SK-N-SH (cell line): Measurements from ENCODE around the gene METTL9. TPM values are rescaled to one million over a fixed set of nuclear protein-coding genes. Genes with fewer than 3 reads are reported as not detected.
"Not testable (repeated sequence)": the region's sequence is repeated elsewhere in the genome, so short reads cannot be mapped to it uniquely, and the experiment has no call there.

Experiments used
- CTCF ChIA-PET: fragments of 300-600, 350-600 bp; formaldehyde crosslinking; extraction: SDS; loops from one replicate; lab custom pipeline; 2021; lab: Yijun Ruan, JAX
- POLR2A ChIA-PET: fragments of 350-600 bp; sonication (Branson Sonifier 250); formaldehyde crosslinking; extraction: SDS; loops from one replicate; lab custom pipeline; 2020; ENCODE audit warnings: antibody characterized with exemption, inconsistent platforms; lab: Yijun Ruan, JAX
- DNase-seq: peaks from one replicate; pipeline ENCODE4 v3.0.0; 2012
- H2AFZ ChIP-seq: fragments of 200-600 bp; sonication (generic); 2 replicates; pipeline ENCODE4 v1.8.1; 2016; ENCODE audit warnings: antibody characterized with exemption, mild to moderate bottlenecking, low read depth
- H3F3A ChIP-seq: fragments of 200-600 bp; sonication (generic); replicated peaks from 2 replicates; pipeline ENCODE3; 2016; ENCODE audit warnings: antibody characterized with exemption, mild to moderate bottlenecking; ENCODE audit not compliant: insufficient read depth
- H3K27ac ChIP-seq, 2 experiments: fragments of 200-500 bp in 1 of 2; fragments of 200-600 bp in 1 of 2; sonication (Bioruptor generic) in 1 of 2; sonication (generic), shearing (Covaris generic) in 1 of 2; 2 replicates each; pipeline versions ENCODE4 v1.5.1 to v1.6.1; 2014 to 2016; ENCODE audit warnings: low read depth in 2 of 2, inconsistent platforms in 1 of 2, low read length in 1 of 2, mild to moderate bottlenecking in 1 of 2, mixed read lengths in 1 of 2
- H3K27me3 ChIP-seq: fragments of 200-600 bp; sonication (generic), shearing (Covaris generic); 2 replicates; pipeline ENCODE4 v1.6.1; 2016; ENCODE audit warnings: mixed run types; ENCODE audit not compliant: insufficient read depth
- H3K36me3 ChIP-seq, 2 experiments: fragments of 200-500 bp in 1 of 2; fragments of 200-600 bp in 1 of 2; sonication (Bioruptor generic) in 1 of 2; sonication (generic) in 1 of 2; replicated peaks in 1 of 2; 2 replicates each; pipeline versions ENCODE3 to v1.5.1; 2014 to 2016; ENCODE audit warnings: low read length in 1 of 2, mild to moderate bottlenecking in 1 of 2; ENCODE audit not compliant: insufficient read depth in 2 of 2, control insufficient read depth in 1 of 2
- H3K4me1 ChIP-seq, 2 experiments: fragments of 200-500 bp in 1 of 2; fragments of 200-600 bp in 1 of 2; sonication (Bioruptor generic) in 1 of 2; sonication (generic), shearing (Covaris generic) in 1 of 2; 2 replicates each; pipeline versions ENCODE4 v1.5.1 to v1.6.1; 2014 to 2016; ENCODE audit warnings: low read depth in 1 of 2, low read length in 1 of 2, mixed run types in 1 of 2; ENCODE audit not compliant: insufficient read depth in 2 of 2, control insufficient read depth in 1 of 2
- H3K4me2 ChIP-seq: fragments of 200-600 bp; sonication (generic), shearing (Covaris generic); 2 replicates; pipeline ENCODE4 v1.6.1; 2017; ENCODE audit warnings: mixed run types
- H3K4me3 ChIP-seq, 2 experiments: fragments of 200-500 bp in 1 of 2; fragments of 200-600 bp in 1 of 2; sonication (Bioruptor generic) in 1 of 2; sonication (generic), shearing (Covaris generic) in 1 of 2; 2 replicates each; pipeline versions ENCODE4 v1.5.1 to v1.8.1; 2014 to 2016; ENCODE audit warnings: low read depth in 2 of 2, inconsistent platforms in 1 of 2, low read length in 1 of 2, mild to moderate bottlenecking in 1 of 2, mixed read lengths in 1 of 2, moderate library complexity in 1 of 2
- H3K79me2 ChIP-seq: fragments of 200-600 bp; sonication (generic); 2 replicates; pipeline ENCODE4 v1.8.1; 2017; ENCODE audit warnings: mild to moderate bottlenecking; ENCODE audit not compliant: insufficient read depth
- H3K9ac ChIP-seq: fragments of 200-600 bp; sonication (generic); 2 replicates; pipeline ENCODE4 v1.6.1; 2017; ENCODE audit warnings: mixed run types
- H3K9me2 ChIP-seq: fragments of 200-600 bp; sonication (generic); 2 replicates; pipeline ENCODE4 v1.6.1; 2017; ENCODE audit warnings: mixed run types
- H3K9me3 ChIP-seq: fragments of 200-600 bp; sonication (generic); 2 replicates; pipeline ENCODE4 v1.6.1; 2017; ENCODE audit warnings: mixed run types, mild to moderate bottlenecking, moderate library complexity
- H4K20me1 ChIP-seq: fragments of 200-600 bp; sonication (generic); 2 replicates; pipeline ENCODE4 v1.6.1; 2017; ENCODE audit warnings: mild to moderate bottlenecking, mixed run types; ENCODE audit not compliant: insufficient read depth
- CHD2 ChIP-seq: fragments of 150-350 bp; IDR thresholded peaks from 2 replicates; pipeline ENCODE4 v1.6.1; 2018; ENCODE audit warnings: low read length; ENCODE audit not compliant: partially characterized antibody
- ELF1 ChIP-seq: IDR thresholded peaks from 2 replicates; pipeline ENCODE4 v1.4.0; 2012
- EZH2phosphoT487 ChIP-seq: fragments of 200-600 bp; sonication (generic); IDR thresholded peaks from 2 replicates; pipeline ENCODE4 v1.6.1; 2017; ENCODE audit warnings: low read depth, mixed run types, mild to moderate bottlenecking, antibody characterized with exemption, moderate library complexity, borderline replicate concordance
- FOSL2 ChIP-seq: IDR thresholded peaks from 2 replicates; pipeline ENCODE4 v1.4.0; 2012; ENCODE audit warnings: low read depth, mild to moderate bottlenecking, moderate library complexity, borderline replicate concordance
- FOXM1 ChIP-seq: IDR thresholded peaks from 2 replicates; pipeline ENCODE4 v1.4.0; 2012; ENCODE audit warnings: low read depth, mild to moderate bottlenecking
- GABPA ChIP-seq: IDR thresholded peaks from 2 replicates; pipeline ENCODE4 v1.4.0; 2012; ENCODE audit warnings: low read depth, mild to moderate bottlenecking
- JUND ChIP-seq: IDR thresholded peaks from 2 replicates; pipeline ENCODE4 v1.4.0; 2012
- MEF2A ChIP-seq: IDR thresholded peaks from 2 replicates; pipeline ENCODE4 v1.4.0; 2012; ENCODE audit warnings: low read depth, borderline replicate concordance
- NRF1 ChIP-seq: IDR thresholded peaks from 2 replicates; pipeline ENCODE4 v1.6.1; 2012; ENCODE audit warnings: low read depth, mild to moderate bottlenecking, low read length
- RXRA ChIP-seq: IDR thresholded peaks from 2 replicates; pipeline ENCODE4 v1.4.0; 2012; ENCODE audit warnings: low read depth, mild to moderate bottlenecking, borderline replicate concordance
- SIN3A ChIP-seq: IDR thresholded peaks from 2 replicates; pipeline ENCODE4 v1.6.1; 2012; ENCODE audit warnings: low read depth, mild to moderate bottlenecking, low read length, moderate library complexity, borderline replicate concordance
- SMC3 ChIP-seq: IDR thresholded peaks from 2 replicates; pipeline ENCODE4 v1.6.1; 2012; ENCODE audit warnings: low read depth, low read length, improper control_type of control experiment
- TAF1 ChIP-seq: IDR thresholded peaks from 2 replicates; pipeline ENCODE4 v1.6.1; 2012; ENCODE audit warnings: low read depth, mild to moderate bottlenecking, low read length, moderate library complexity, borderline replicate concordance
- TCF12 ChIP-seq: IDR thresholded peaks from 2 replicates; pipeline ENCODE4 v1.4.0; 2012
- YY1 ChIP-seq: IDR thresholded peaks from 2 replicates; pipeline ENCODE4 v1.4.0; 2012; ENCODE audit warnings: low read depth, mild to moderate bottlenecking
- WGBS: methylation state at CpG from one replicate; pipeline ENCODE4 v1.1.6; 2017; ENCODE audit warnings: low lambda C conversion rate; 5-methylcytosine and 5-hydroxymethylcytosine counted together
- polyA plus RNA-seq, 3 experiments: library from polyadenylated mRNA; depleted of rRNA; stranded (reverse); fragments of >200 nt; gene quantifications; 2 replicates each; pipeline ENCODE4 v1.2.3, GENCODE V29; 2012
- TF ChIP-seq, protein P1 (sequence below): fragments of 150-350 bp; IDR thresholded peaks from 2 replicates; pipeline ENCODE4 v1.6.1; 2016; ENCODE audit warnings: mild to moderate bottlenecking, low read depth, low read length
- TF ChIP-seq, protein P2 (sequence below): IDR thresholded peaks from 2 replicates; pipeline ENCODE4 v1.4.0; 2012; ENCODE audit warnings: low read depth, borderline replicate concordance
- TF ChIP-seq, protein P3 (sequence below): IDR thresholded peaks from 2 replicates; pipeline ENCODE4 v1.4.0; 2012; ENCODE audit warnings: low read depth, borderline replicate concordance
- TF ChIP-seq, protein P4 (sequence below): fragments of 150-350 bp; IDR thresholded peaks from 2 replicates; pipeline ENCODE4 v1.6.1; 2017; ENCODE audit warnings: antibody characterized with exemption, low read length, low read depth, borderline replicate concordance
- TF ChIP-seq, protein P5 (sequence below): IDR thresholded peaks from 2 replicates; pipeline ENCODE4 v1.4.0; 2012; ENCODE audit warnings: low read depth

The METTL9 gene
- polyA plus RNA-seq, 1 of the 3 experiments (the other 2 are of a cell fraction) = 70.7 TPM

DNA sequence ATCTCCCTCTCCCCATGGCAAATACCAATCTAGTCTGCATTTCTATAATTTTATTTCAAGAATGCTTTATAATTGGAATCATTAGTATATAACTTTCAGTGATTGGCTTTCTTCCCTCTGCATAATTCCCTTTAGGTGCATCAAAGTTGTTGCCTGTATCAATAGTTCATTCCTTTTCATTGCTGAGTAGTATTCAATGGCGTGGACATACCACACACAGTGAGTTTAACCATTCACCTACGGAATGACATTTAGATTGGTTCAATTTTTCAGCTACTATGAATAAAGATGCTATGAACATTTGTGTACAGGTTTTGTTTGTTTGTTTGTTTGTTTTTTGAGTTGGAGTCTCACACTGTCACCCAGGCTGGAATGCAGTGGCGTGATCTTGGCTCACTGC lies 74.1 kb downstream of the METTL9 start:
- POLR2A ChIA-PET = no interaction called here
- TF ChIP-seq YY1 = no peak
- no peak for TF ChIP-seq RXRA
- no peak for TF ChIP-seq SIN3A
- TF ChIP-seq, protein P1, sequence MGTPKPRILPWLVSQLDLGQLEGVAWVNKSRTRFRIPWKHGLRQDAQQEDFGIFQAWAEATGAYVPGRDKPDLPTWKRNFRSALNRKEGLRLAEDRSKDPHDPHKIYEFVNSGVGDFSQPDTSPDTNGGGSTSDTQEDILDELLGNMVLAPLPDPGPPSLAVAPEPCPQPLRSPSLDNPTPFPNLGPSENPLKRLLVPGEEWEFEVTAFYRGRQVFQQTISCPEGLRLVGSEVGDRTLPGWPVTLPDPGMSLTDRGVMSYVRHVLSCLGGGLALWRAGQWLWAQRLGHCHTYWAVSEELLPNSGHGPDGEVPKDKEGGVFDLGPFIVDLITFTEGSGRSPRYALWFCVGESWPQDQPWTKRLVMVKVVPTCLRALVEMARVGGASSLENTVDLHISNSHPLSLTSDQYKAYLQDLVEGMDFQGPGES = no peak
- TF ChIP-seq MEF2A = no peak
- TF ChIP-seq FOXM1 = no peak
- TF ChIP-seq NRF1 = no peak
- no peak for TF ChIP-seq EZH2phosphoT487
- TF ChIP-seq, protein P2, sequence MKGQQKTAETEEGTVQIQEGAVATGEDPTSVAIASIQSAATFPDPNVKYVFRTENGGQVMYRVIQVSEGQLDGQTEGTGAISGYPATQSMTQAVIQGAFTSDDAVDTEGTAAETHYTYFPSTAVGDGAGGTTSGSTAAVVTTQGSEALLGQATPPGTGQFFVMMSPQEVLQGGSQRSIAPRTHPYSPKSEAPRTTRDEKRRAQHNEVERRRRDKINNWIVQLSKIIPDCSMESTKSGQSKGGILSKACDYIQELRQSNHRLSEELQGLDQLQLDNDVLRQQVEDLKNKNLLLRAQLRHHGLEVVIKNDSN = no peak
- TF ChIP-seq, protein P3, sequence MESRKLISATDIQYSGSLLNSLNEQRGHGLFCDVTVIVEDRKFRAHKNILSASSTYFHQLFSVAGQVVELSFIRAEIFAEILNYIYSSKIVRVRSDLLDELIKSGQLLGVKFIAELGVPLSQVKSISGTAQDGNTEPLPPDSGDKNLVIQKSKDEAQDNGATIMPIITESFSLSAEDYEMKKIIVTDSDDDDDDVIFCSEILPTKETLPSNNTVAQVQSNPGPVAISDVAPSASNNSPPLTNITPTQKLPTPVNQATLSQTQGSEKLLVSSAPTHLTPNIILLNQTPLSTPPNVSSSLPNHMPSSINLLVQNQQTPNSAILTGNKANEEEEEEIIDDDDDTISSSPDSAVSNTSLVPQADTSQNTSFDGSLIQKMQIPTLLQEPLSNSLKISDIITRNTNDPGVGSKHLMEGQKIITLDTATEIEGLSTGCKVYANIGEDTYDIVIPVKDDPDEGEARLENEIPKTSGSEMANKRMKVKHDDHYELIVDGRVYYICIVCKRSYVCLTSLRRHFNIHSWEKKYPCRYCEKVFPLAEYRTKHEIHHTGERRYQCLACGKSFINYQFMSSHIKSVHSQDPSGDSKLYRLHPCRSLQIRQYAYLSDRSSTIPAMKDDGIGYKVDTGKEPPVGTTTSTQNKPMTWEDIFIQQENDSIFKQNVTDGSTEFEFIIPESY = no peak
- no peak for TF ChIP-seq TCF12
- no peak for TF ChIP-seq JUND
- TF ChIP-seq, protein P4, sequence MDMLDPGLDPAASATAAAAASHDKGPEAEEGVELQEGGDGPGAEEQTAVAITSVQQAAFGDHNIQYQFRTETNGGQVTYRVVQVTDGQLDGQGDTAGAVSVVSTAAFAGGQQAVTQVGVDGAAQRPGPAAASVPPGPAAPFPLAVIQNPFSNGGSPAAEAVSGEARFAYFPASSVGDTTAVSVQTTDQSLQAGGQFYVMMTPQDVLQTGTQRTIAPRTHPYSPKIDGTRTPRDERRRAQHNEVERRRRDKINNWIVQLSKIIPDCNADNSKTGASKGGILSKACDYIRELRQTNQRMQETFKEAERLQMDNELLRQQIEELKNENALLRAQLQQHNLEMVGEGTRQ = no peak
- TF ChIP-seq CHD2 = no peak
- TF ChIP-seq SMC3 = no peak
- no peak for TF ChIP-seq ELF1
- no peak for TF ChIP-seq TAF1
- TF ChIP-seq FOSL2 = no peak
- TF ChIP-seq GABPA = no peak
- TF ChIP-seq, protein P5, sequence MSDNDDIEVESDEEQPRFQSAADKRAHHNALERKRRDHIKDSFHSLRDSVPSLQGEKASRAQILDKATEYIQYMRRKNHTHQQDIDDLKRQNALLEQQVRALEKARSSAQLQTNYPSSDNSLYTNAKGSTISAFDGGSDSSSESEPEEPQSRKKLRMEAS = no peak

DNA sequence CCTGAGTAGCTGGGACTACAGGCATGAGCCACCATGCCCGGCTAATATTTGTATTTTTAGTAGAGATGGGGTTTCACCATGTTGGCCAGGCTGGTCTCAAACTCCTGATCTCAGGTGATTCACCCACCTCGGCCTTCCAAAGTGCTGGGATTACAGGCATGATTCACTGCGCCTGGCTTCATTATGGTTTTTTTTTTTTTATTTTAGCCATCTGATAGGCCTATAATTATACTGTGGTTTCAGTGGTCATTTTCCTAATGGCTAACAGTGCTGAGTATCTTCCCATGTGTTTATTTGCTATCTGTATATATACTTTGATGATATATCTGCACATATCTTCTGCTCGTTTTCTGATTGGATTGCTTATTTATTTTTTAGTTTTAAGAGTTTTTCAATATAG lies 75.1 kb downstream of the METTL9 start:
- H3K27ac ChIP-seq, H3K9me2 ChIP-seq, H3F3A ChIP-seq, H2AFZ ChIP-seq, H4K20me1 ChIP-seq, H3K9me3 ChIP-seq, H3K9ac ChIP-seq, POLR2A ChIA-PET, H3K79me2 ChIP-seq, H3K36me3 ChIP-seq, H3K4me1 ChIP-seq, DNase-seq, H3K4me2 ChIP-seq, H3K4me3 ChIP-seq: not testable (repeated sequence)
- CTCF ChIA-PET = interaction anchor here (0.7 kb wide), 1 partner anchor 27 kb away, joined by 3 read pairs; no protein-coding TSS in a partner anchor
- WGBS = 60% methylated on average over 4 of the region's 4 CpGs
- H3K27me3 ChIP-seq = 0 out of 2 replicates have a peak, but pooled peaks cover 12% of the 10 kb centered on the region

More for the DNA sequence above, 74.1 kb downstream of the METTL9 start:
- H2AFZ ChIP-seq = no peak overlapping the region
- H3F3A ChIP-seq = no peaks in the 10 kb centered on the region
- H3K9ac ChIP-seq = no peak overlapping the region
- no peak for DNase-seq
- no peak overlapping the region for H3K4me3 ChIP-seq
- H3K27me3 ChIP-seq = 0 out of 2 replicates have a peak, but pooled peaks cover 12% of the 10 kb centered on the region
- no peaks in the 10 kb centered on the region for H3K4me1 ChIP-seq
- no peak overlapping the region for H3K4me2 ChIP-seq
- H3K9me2 ChIP-seq = no peaks in the 10 kb centered on the region
- no peaks in the 10 kb centered on the region for H4K20me1 ChIP-seq
- WGBS = 52% methylated on average over 3 of the region's 3 CpGs
- H3K27ac ChIP-seq = no peak overlapping the region
- H3K36me3 ChIP-seq = no peaks in the 10 kb centered on the region
- H3K9me3 ChIP-seq = no peaks in the 10 kb centered on the region
- CTCF ChIA-PET = interaction anchor here (1.2 to 2.1 kb wide), 3 partner anchors 11 to 35 kb away, joined by 3 to 9 read pairs (median 8); no protein-coding TSS in a partner anchor
- no peaks in the 10 kb centered on the region for H3K79me2 ChIP-seq

DNA sequence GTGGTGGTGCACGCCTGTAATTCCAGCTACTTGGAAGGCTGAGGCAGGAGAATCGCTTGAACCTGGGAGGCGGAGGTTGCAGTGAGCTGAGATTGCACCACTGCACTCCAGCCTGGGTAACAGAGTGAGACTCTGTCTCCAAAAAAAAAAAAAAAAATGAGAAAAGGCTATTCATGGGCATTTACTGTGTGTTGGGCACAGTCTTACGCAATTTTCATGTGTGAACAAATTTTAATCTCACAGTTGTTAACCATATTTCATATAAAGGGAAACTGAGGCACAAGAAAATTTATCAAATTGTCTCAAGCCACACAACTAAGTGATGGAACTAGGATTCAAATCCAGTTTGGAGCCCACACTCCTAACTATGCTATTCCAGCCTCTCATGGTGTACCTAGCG lies 81.3 kb downstream of the METTL9 start:
- H3K4me1 ChIP-seq, H3K9ac ChIP-seq, H3K4me3 ChIP-seq, H3K4me2 ChIP-seq, H3K9me3 ChIP-seq, H2AFZ ChIP-seq, H3K27me3 ChIP-seq, H3K27ac ChIP-seq, H3K36me3 ChIP-seq, H3K9me2 ChIP-seq, POLR2A ChIA-PET, H4K20me1 ChIP-seq, H3F3A ChIP-seq, H3K79me2 ChIP-seq, DNase-seq: not testable (repeated sequence)
- CTCF ChIA-PET = interaction anchor here (1.8 to 6.8 kb wide), 2 partner anchors 24 to 29 kb away, joined by 7 to 47 read pairs; no protein-coding TSS in a partner anchor
- 66% methylated on average over 5 of the region's 5 CpGs for WGBS
